Pancreas (tissue), 10 donors: ENCODE results near the gene WNK2. TPM values are rescaled to one million over a fixed set of nuclear protein-coding genes. Genes with fewer than 3 reads are reported as not detected.
"Not testable (repeated sequence)": the region's sequence is repeated elsewhere in the genome, so short reads cannot be mapped to it uniquely, and the experiment has no call there.

Experiments used
- ATAC-seq, 4 donors: fragments of 200-7000 bp; cut with Tn5 transposase; one replicate each; pipeline versions ENCODE4 v1.8.0 to v1.9.1; 2020; ENCODE audit warnings: mild to moderate bottlenecking in 4 of 4, moderate library complexity in 4 of 4
- DNase-seq, 6 donors: peaks; one replicate each; pipeline ENCODE4 v3.0.0-alpha.2; 2020
- FAIRE-seq: peaks from 2 replicates; lab custom pipeline; 2012; peaks lifted over from hg19 to GRCh38; lab: Jason Lieb, UNC
- H3K27ac ChIP-seq, 4 donors: fragments of 200-600 bp; sonication (generic); 1 replicate in 3 of 4; 2 replicates in 1 of 4; pipeline versions ENCODE4 v1.5.0 to v1.8.0; 2020
- H3K27me3 ChIP-seq, 4 donors: fragments of 200-600 bp; one replicate each; pipeline ENCODE4 v1.8.0; 2021
- H3K36me3 ChIP-seq, 3 donors: fragments of 200-600 bp; sonication (generic) in 1 of 3; one replicate each; pipeline versions ENCODE4 v1.5.0 to v1.8.0; 2020 to 2021
- H3K4me1 ChIP-seq, 3 donors: fragments of 200-600 bp; one replicate each; pipeline ENCODE4 v1.8.0; 2021
- H3K4me3 ChIP-seq, 4 donors: fragments of 200-600 bp; sonication (generic) in 2 of 4; one replicate each; pipeline versions ENCODE4 v1.5.0 to v1.8.0; 2020 to 2021
- H3K9me3 ChIP-seq, 4 donors: fragments of 200-600 bp; one replicate each; pipeline ENCODE4 v1.8.0; 2021
- WGBS, 2 donors: extraction: QIAGEN DNeasy Blood & Tissue Kit; methylation state at CpG; one replicate each; pipeline ENCODE4 v1.1.7; 2013; 5-methylcytosine and 5-hydroxymethylcytosine counted together
- intact Hi-C, 3 donors: fragments of 100-400 bp; cut with DNase I; formaldehyde crosslinking; loops; one replicate each; pipeline versions ENCODE4 v1.11.1 to v1.14.2; 2022
- polyA plus RNA-seq, 2 donors: library from polyadenylated mRNA; stranded (reverse); fragments of 200-250 nt; gene quantifications; one replicate each; pipeline ENCODE4 v1.2.3, GENCODE V29; 2013
- total RNA-seq, 6 donors: library from RNA; stranded (reverse); fragmentation: NEBNext Ultra II Directional in 4 of 6; extraction: Animal tissue kit (Norgen Biotek cat#: 25700) in 4 of 6; gene quantifications; one replicate each; pipeline versions ENCODE4 v1.2.1 to v1.2.4, GENCODE V29; 2021 to 2023
- TF ChIP-seq, protein P1 (sequence below), 4 donors: fragments of 200-600 bp; sonication (generic) in 3 of 4; IDR thresholded peaks; one replicate each; pipeline versions ENCODE4 v1.5.0 to v1.8.0; 2021; ENCODE audit warnings: antibody characterized with exemption in 4 of 4
- donor health status: healthy with polysubstance abuse.
- donor health status: DM: no; HTN: no; CAD: no; lungs with moderate emphysema.
- donor health status: DM: no; HTN: no; CAD: no.
- donor health status: control.
- donor health status: control.
- donor health status: Bipolar disorder and iron deficiency.
- donor health status: DM: yes; HTN: yes; CAD: no.
- donor health status: DM: no; HTN: no; CAD: no.
- donor health status: DM: no; HTN: no; CAD: no.
- donor health status: DM: yes; HTN: yes; CAD: no.

WNK2 gene
- total and polyA plus RNA-seq, 8 donors, result 53.5 to 121 (median 89.4) TPM

DNA sequence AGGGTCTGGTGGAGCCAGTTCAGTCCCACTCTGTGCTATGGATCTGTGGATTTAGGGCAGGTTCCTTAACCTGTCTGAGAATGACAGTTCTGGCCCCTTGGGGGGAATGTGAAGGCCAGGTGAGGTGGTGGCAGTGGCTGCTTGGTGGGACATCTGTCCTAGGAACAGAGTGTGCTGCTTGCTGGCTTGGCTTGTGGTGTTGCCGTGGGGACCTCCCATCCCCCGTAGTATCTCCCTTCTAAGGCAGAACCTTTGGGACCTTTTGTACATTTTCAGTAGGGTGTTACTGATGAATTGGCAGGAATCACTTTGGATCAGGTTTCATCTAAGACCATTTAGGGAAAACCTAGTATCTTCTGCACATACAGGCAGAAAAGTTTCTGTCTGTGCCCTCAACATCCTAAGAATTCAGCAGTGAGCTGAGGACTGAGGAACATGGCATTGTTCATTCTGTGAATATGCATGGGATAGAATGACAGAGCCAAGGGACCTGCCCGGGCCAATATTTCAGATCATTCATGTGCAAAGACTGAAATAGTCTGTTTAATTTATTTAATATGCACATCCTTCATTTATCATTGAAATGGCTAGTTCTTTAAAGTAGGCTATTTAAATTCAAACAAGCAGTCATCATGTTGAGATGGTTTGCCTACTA lies 64.6 kb downstream of the WNK2 start:
- peak in 1 of 4 donors; percentile 18 for ATAC-seq
- Histone ChIP-seq H3K36me3 (peaks cover 0 to 17% (median 0%) of the 10 kb centered on the region in 3 donors), H3K9me3 (no peaks in the 10 kb centered on the region), H3K4me1 (peaks cover 0 to 14% (median 10%) of the 10 kb centered on the region in 3 donors), H3K27me3 (no peaks in the 10 kb centered on the region), H3K4me3 (no peak overlapping the region), H3K27ac (no peak overlapping the region)
- intact Hi-C loops, result no loop called here
- TF ChIP-seq, protein P1, sequence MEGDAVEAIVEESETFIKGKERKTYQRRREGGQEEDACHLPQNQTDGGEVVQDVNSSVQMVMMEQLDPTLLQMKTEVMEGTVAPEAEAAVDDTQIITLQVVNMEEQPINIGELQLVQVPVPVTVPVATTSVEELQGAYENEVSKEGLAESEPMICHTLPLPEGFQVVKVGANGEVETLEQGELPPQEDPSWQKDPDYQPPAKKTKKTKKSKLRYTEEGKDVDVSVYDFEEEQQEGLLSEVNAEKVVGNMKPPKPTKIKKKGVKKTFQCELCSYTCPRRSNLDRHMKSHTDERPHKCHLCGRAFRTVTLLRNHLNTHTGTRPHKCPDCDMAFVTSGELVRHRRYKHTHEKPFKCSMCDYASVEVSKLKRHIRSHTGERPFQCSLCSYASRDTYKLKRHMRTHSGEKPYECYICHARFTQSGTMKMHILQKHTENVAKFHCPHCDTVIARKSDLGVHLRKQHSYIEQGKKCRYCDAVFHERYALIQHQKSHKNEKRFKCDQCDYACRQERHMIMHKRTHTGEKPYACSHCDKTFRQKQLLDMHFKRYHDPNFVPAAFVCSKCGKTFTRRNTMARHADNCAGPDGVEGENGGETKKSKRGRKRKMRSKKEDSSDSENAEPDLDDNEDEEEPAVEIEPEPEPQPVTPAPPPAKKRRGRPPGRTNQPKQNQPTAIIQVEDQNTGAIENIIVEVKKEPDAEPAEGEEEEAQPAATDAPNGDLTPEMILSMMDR (IDR thresholded peaks at IDR 0.05), result no peak
- FAIRE-seq, result no peak
- no peak for DNase-seq
- WGBS, 2 donors, result 79 to 80% methylated on average over 3 of the region's 3 CpGs

DNA sequence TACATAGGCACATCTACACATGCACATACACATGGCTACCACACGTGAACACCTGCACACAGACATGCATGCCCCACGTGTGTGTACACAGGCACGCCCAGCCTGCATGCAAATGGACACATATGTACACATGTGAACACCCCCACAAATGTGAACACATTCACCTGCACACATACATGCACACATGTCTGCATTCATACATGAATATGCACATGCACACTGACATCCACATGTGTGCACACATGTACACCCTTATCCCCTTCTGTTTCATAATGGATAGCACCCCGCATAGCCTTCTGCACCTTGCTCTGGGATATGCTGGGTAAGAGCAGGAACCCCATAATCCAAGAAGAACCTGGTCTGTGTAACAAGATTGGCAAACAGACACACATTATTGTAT lies 66.2 kb downstream of the WNK2 start:
- Histone ChIP-seq H3K9me3 (no peaks in the 10 kb centered on the region), H3K4me1 (peaks cover 0 to 4% (median 0%) of the 10 kb centered on the region in 3 donors), H3K36me3 (peaks cover 0 to 28% (median 0%) of the 10 kb centered on the region in 3 donors), H3K27me3 (no peaks in the 10 kb centered on the region), H3K4me3 (no peak overlapping the region), H3K27ac (no peak overlapping the region)
- TF ChIP-seq, protein P1 (IDR thresholded peaks at IDR 0.05), result no peak
- FAIRE-seq (no peak), DNase-seq (peak in 1 of 6 donors; percentile 21), ATAC-seq (no peak)
- WGBS, 2 donors, result 88 to 93% methylated on average over 4 of the region's 4 CpGs
- intact Hi-C loops, result no loop called here

- H3K27me3 ChIP-seq, FAIRE-seq, H3K4me3 ChIP-seq, ATAC-seq, H3K4me1 ChIP-seq, H3K27ac ChIP-seq, H3K9me3 ChIP-seq, intact Hi-C loops: not testable (repeated sequence)
- 96% methylated on average over 8 of the region's 8 CpGs for WGBS, 2 donors
- peaks cover 0 to 32% (median 0%) of the 10 kb centered on the region in 3 donors for H3K36me3 ChIP-seq
- DNase-seq, result peak in 2 of 6 donors; percentile 3 to 12
Measured at GRCh38 chr9:93251309-93251708, 67.4 kb downstream of the WNK2 start.

DNA sequence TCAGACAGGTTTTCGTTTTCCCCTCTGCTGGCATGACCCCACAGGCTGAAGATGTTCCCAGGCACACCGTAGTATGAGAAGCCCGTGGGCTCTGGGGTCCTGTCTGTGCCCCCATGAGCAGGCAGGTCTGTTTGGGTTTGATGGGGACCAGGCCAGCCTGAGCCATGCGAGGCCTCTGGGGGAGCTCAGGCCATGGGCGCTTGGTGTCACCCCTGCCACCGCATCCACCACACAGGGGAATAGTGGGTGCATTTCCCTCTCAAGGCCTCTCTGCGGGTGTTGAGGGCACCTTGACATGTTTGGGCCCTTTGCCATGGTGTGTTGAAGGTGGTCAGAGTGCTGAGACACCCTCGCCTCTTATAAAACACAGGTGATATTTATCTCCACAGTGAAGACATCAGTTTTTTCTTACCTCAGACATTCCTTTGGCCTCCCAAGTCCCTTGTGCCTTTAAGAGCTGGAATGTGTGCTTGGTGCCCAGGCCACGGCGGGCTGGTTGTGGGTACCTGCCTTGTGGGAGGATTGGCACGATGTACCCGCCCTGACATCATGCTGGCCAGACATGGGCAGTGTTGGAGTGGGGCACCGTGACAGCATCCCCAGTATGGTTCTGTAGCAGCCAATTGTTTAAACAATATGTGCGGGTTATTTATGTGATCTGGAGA lies 68.3 kb downstream of the WNK2 start:
- Histone ChIP-seq H3K36me3 (peaks cover 0 to 32% (median 0%) of the 10 kb centered on the region in 3 donors), H3K9me3 (no peaks in the 10 kb centered on the region), H3K4me1 (no peaks in the 10 kb centered on the region), H3K4me3 (no peak overlapping the region), H3K27me3 (no peaks in the 10 kb centered on the region), H3K27ac (no peak overlapping the region)
- no peak for ATAC-seq
- FAIRE-seq, result no peak
- TF ChIP-seq, protein P1 (IDR thresholded peaks at IDR 0.05), result no peak
- intact Hi-C loops, result no loop called here
- DNase-seq, result peak in 2 of 6 donors; percentile 6 to 36
- WGBS, 2 donors, result 84 to 87% methylated on average over 14 of the region's 14 CpGs

DNA sequence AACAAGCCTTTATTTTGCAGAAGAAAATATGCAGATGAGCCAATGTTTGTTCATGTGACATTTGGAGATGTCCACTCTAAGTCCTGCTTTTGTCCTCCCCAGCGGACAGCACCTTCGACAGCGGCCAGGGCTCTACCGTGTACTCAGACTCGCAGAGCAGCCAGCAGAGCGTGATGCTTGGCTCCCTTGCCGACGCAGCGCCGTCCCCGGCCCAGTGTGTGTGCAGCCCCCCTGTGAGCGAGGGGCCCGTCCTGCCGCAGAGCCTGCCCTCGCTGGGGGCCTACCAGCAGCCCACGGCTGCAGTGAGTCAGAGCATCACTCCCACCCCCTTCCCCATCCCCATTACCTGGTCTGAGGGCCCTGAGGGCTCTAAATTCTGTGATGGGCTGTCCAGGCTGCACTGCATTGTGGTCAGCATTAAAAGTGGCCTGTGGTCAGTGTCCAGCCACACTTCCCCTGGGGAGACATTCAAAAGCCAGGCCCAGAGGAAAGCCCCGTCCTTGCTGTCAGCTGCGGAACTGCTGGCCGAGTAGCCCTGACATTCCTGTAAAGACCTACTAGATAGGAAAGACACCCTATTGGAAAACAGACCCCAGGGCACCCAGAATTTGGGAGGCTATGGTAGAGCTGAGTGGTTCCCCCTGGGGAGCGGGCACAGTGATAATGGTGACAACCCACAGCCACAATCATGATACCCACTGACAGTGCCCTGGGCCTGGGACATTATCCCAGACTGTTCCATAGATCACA lies 69.0 kb downstream of the WNK2 start:
- WGBS, 2 donors, result 85 to 92% methylated on average over 20 of the region's 20 CpGs
- Histone ChIP-seq H3K27ac (no peak overlapping the region), H3K9me3 (no peaks in the 10 kb centered on the region), H3K4me1 (no peaks in the 10 kb centered on the region), H3K27me3 (no peaks in the 10 kb centered on the region), H3K36me3 (peaks cover 0 to 26% (median 0%) of the 10 kb centered on the region in 3 donors), H3K4me3 (no peak overlapping the region)
- peak in 2 of 6 donors; percentile 11 to 44 for DNase-seq
- no peak for FAIRE-seq
- intact Hi-C loops, result no loop called here
- TF ChIP-seq, protein P1 (IDR thresholded peaks at IDR 0.05), result no peak
- no peak for ATAC-seq
